GM03348 (cell line): ENCODE data around the gene CTIF.

ENCODE experiments used
- DNase-seq: peaks from one replicate; pipeline ENCODE4 v3.0.0; 2012; ENCODE audit warnings: low spot score

The CTIF gene

GRCh38 chr18:48732767-48733424 is 194.1 kb downstream of the CTIF start:
- no peak for DNase-seq

GRCh38 chr18:48733643-48734253 is 194.9 kb downstream of the CTIF start:
- no peak for DNase-seq

- DNase-seq, result no peak
Observed at GRCh38 chr18:48734460-48734859, 195.6 kb downstream of the CTIF start.

- no peak for DNase-seq
Observed at GRCh38 chr18:48735080-48735676, 196.3 kb downstream of the CTIF start.

- no peak for DNase-seq
Observed at GRCh38 chr18:48735681-48736255, 196.9 kb downstream of the CTIF start.

GRCh38 chr18:48736321-48737260 is 197.8 kb downstream of the CTIF start:
- DNase-seq, result no peak

- DNase-seq, result no peak
Observed at GRCh38 chr18:48739266-48740067, 200.6 kb downstream of the CTIF start.

GRCh38 chr18:48740068-48740440 is 201.2 kb downstream of the CTIF start:
- DNase-seq, result no peak

- no peak for DNase-seq
Observed at GRCh38 chr18:48740851-48741485, 202.1 kb downstream of the CTIF start.

- DNase-seq, result no peak
Observed at GRCh38 chr18:48741866-48742265, 203.0 kb downstream of the CTIF start.

- no peak for DNase-seq
Observed at GRCh38 chr18:48742304-48742703, 203.5 kb downstream of the CTIF start.

- DNase-seq, result peak; percentile 91
Observed at GRCh38 chr18:48742706-48743475, 204.1 kb downstream of the CTIF start.

GRCh38 chr18:48743886-48744285 is 205.1 kb downstream of the CTIF start:
- no peak for DNase-seq

- no peak for DNase-seq
Observed at GRCh38 chr18:48745293-48745692, 206.5 kb downstream of the CTIF start.

- peak; percentile 77 for DNase-seq
Observed at GRCh38 chr18:48749768-48750167, 210.9 kb downstream of the CTIF start.

- peak; percentile 58 for DNase-seq
Observed at GRCh38 chr18:48750485-48751175, 211.8 kb downstream of the CTIF start.

- no peak for DNase-seq
Observed at GRCh38 chr18:48751727-48752468, 213.1 kb downstream of the CTIF start.

GRCh38 chr18:48752478-48752877 is 213.6 kb downstream of the CTIF start:
- no peak for DNase-seq

GRCh38 chr18:48752928-48753327 is 214.1 kb downstream of the CTIF start:
- DNase-seq, result no peak
